HG02798 (cell line): ENCODE results near the gene SLC30A5.
"Not testable (repeated sequence)": the region's sequence is repeated elsewhere in the genome, so short reads cannot be mapped to it uniquely, and the experiment has no call there.

Source experiments
- ATAC-seq: cut with Tn5 transposase; IDR thresholded peaks from one replicate; pipeline ENCODE4 v1.9.1; 2021; ENCODE audit warnings: mild to moderate bottlenecking; ENCODE audit not compliant: unreplicated experiment, poor library complexity

The SLC30A5 gene

GRCh38 chr5:69099302-69099701 is 5.5 kb downstream of the SLC30A5 start:
- ATAC-seq: no peak

GRCh38 chr5:69103521-69103920 is 9.7 kb downstream of the SLC30A5 start:
- ATAC-seq: no peak

GRCh38 chr5:69105996-69106906 is 12.4 kb downstream of the SLC30A5 start:
- no peak for ATAC-seq

GRCh38 chr5:69108367-69108766 is 14.6 kb downstream of the SLC30A5 start:
- not testable (repeated sequence) for ATAC-seq

GRCh38 chr5:69113851-69114250 is 20.0 kb downstream of the SLC30A5 start:
- no peak for ATAC-seq

GRCh38 chr5:69115526-69115925 is 21.7 kb downstream of the SLC30A5 start:
- ATAC-seq: no peak

- no peak for ATAC-seq
Observed at GRCh38 chr5:69129413-69129812, 35.6 kb downstream of the SLC30A5 start.

GRCh38 chr5:69130241-69130640 is 36.4 kb downstream of the SLC30A5 start:
- no peak for ATAC-seq

GRCh38 chr5:69131304-69131703 is 37.5 kb downstream of the SLC30A5 start:
- ATAC-seq: no peak

GRCh38 chr5:69134126-69134525 is 40.3 kb downstream of the SLC30A5 start:
- ATAC-seq: no peak

GRCh38 chr5:69136293-69136692 is 42.5 kb downstream of the SLC30A5 start:
- ATAC-seq: peak; percentile 87

- ATAC-seq: not testable (repeated sequence)
Observed at GRCh38 chr5:69137208-69137607, 43.4 kb downstream of the SLC30A5 start.

- ATAC-seq: no peak
Observed at GRCh38 chr5:69137807-69138206, 44.0 kb downstream of the SLC30A5 start.

- ATAC-seq: no peak
Observed at GRCh38 chr5:69138766-69139165, 45.0 kb downstream of the SLC30A5 start.

GRCh38 chr5:69140239-69140638 is 46.4 kb downstream of the SLC30A5 start:
- not testable (repeated sequence) for ATAC-seq

GRCh38 chr5:69140827-69141226 is 47.0 kb downstream of the SLC30A5 start:
- ATAC-seq: no peak

GRCh38 chr5:69148576-69148975 is 54.8 kb downstream of the SLC30A5 start:
- ATAC-seq: not testable (repeated sequence)

GRCh38 chr5:69148981-69149675 is 55.3 kb downstream of the SLC30A5 start:
- ATAC-seq: no peak

GRCh38 chr5:69149676-69150010 is 55.8 kb downstream of the SLC30A5 start:
- no peak for ATAC-seq

GRCh38 chr5:69152731-69153130 is 58.9 kb downstream of the SLC30A5 start:
- no peak for ATAC-seq

- ATAC-seq: no peak
Observed at GRCh38 chr5:69156456-69156855, 62.6 kb downstream of the SLC30A5 start.

- no peak for ATAC-seq
Observed at GRCh38 chr5:69158039-69158438, 64.2 kb downstream of the SLC30A5 start.
